ENCODE results near the gene RBM4B. TPM values are rescaled to one million over a fixed set of nuclear protein-coding genes. Genes with fewer than 3 reads are reported as not detected.

The RBM4B gene
- total and polyA plus RNA-seq, 2 of the 4 experiments (the other 2 are of a cell fraction): 23.1 to 26.7 TPM

GRCh38 chr11:66685276-66686099 lies 7.8 kb upstream of the RBM4B start:
- dilution Hi-C loops (cut with HindIII; ENCODE audit: low sequenced_read_pairs, unreplicated experiment): no loop called here
- CTCF ChIA-PET: no interaction called here
- no peak for ATAC-seq (ENCODE audit: low read depth)
- TF ChIP-seq NFE2L2 (IDR thresholded peaks at IDR 0.05; ENCODE audit: low read depth, low read length): no peak
- no peak for TF ChIP-seq BHLHE40 (IDR thresholded peaks at IDR 0.05; ENCODE audit: low read depth, low read length)
- no peak for TF ChIP-seq MAZ (IDR thresholded peaks at IDR 0.05; ENCODE audit: borderline replicate concordance, low read depth, low read length)
- no peak for TF ChIP-seq USF2 (IDR thresholded peaks at IDR 0.05; ENCODE audit: low read depth, low read length)
- no peak for TF ChIP-seq SMC3 (IDR thresholded peaks at IDR 0.05; ENCODE audit: low read depth, low read length)
- TF ChIP-seq CTCF (conservative IDR thresholded peaks at IDR 0.05; ENCODE audit: low read depth, low read length): no peak
- no peak for TF ChIP-seq MAFK (IDR thresholded peaks at IDR 0.05; ENCODE audit: low read depth, low read length)
- no peak for TF ChIP-seq MXI1 (IDR thresholded peaks at IDR 0.05; ENCODE audit: borderline replicate concordance, low read depth, low read length)
- no peak for TF ChIP-seq ELK1 (IDR thresholded peaks at IDR 0.05; ENCODE audit: borderline replicate concordance, low read depth, low read length)
- no peak for TF ChIP-seq POLR2A (IDR thresholded peaks at IDR 0.05; ENCODE audit: low read depth, low read length)
- TF ChIP-seq RAD21 (IDR thresholded peaks at IDR 0.05; ENCODE audit: low read length): no peak
- no peak for TF ChIP-seq FOS (IDR thresholded peaks at IDR 0.05; ENCODE audit: low read depth, low read length)
- TF ChIP-seq RFX5 (IDR thresholded peaks at IDR 0.05; ENCODE audit: low read depth, low read length): no peak
- no peak for TF ChIP-seq RCOR1 (IDR thresholded peaks at IDR 0.05; ENCODE audit: insufficient replicate concordance, low read length)
- TF ChIP-seq CHD1 (IDR thresholded peaks at IDR 0.05; ENCODE audit: low read depth, low read length): no peak

More at GRCh38 chr11:66685276-66686099, 7.8 kb upstream of the RBM4B start:
- Histone ChIP-seq H4K5ac (ENCODE audit: low read depth, low read length) (no peak overlapping the region), H3K27ac (ENCODE audit: insufficient read depth, low read length) (no peak overlapping the region), H2BK5ac (ENCODE audit: low read depth, low read length, poor library complexity, severe bottlenecking) (no peak overlapping the region), H3K27me3 (ENCODE audit: control insufficient read depth, insufficient read depth, low read length) (no peaks in the 10 kb centered on the region; the same call in 1 of the 2 replicates), H3K14ac (replicated peaks; ENCODE audit: low read depth, low read length) (no peak overlapping the region), H2BK15ac (ENCODE audit: low read depth, low read length) (no peak overlapping the region), H3K9ac (ENCODE audit: low read depth, low read length) (no peak overlapping the region), H3K23ac (ENCODE audit: low read depth, low read length) (no peak overlapping the region), H4K20me1 (ENCODE audit: insufficient read depth, low read length) (no peaks in the 10 kb centered on the region; the same call in 1 of the 2 replicates), H2AK5ac (ENCODE audit: low read depth, low read length) (no peak overlapping the region), H4K8ac (ENCODE audit: low read depth in 2 of 2, low read length in 2 of 2) (no peak overlapping the region), H3K18ac (ENCODE audit: low read depth, low read length) (no peak overlapping the region), H4K91ac (ENCODE audit: insufficient read depth, low read depth, low read length) (no peak overlapping the region), H3K9me1 (ENCODE audit: insufficient read depth, low read length) (no peaks in the 10 kb centered on the region), H2AFZ (replicated peaks; ENCODE audit: low read length, poor library complexity) (no peak overlapping the region), H2BK120ac (ENCODE audit: low read depth, low read length) (no peak overlapping the region), H3K56ac (ENCODE audit: extremely low read depth, insufficient read depth, low read length) (no peak overlapping the region), H3K4ac (ENCODE audit: low read depth, low read length) (no peak overlapping the region), H3K4me2 (ENCODE audit: low read depth, low read length) (no peak overlapping the region), H3K4me3 (ENCODE audit: insufficient read depth, low read depth, low read length) (no peak overlapping the region), H3K36me3 (ENCODE audit: control insufficient read depth, insufficient read depth, low read length) (0 out of 2 replicates have a peak, but pooled peaks cover 1% of the 10 kb centered on the region), H3K9me3 (ENCODE audit: control insufficient read depth, insufficient read depth, low read length) (no peaks in the 10 kb centered on the region), H2BK20ac (ENCODE audit: low read depth, low read length) (no peak overlapping the region), H3K4me1 (ENCODE audit: control insufficient read depth, insufficient read depth, low read length) (no peaks in the 10 kb centered on the region), H2AK9ac (replicated peaks; ENCODE audit: low read depth, low read length, poor library complexity) (peak overlapping the region; percentile 16), H3K79me1 (ENCODE audit: low read depth in 1 of 2, low read length in 2 of 2) (no peaks in the 10 kb centered on the region)
- in situ Hi-C loops (cut with MboI; ENCODE audit: low sequenced_read_pairs): loop anchor here (10.0 kb wide), 1 partner anchor 281 kb away; no protein-coding TSS in a partner anchor
- intact Hi-C loops (cut with micrococcal nuclease): no loop called here
- WGBS, 2 experiments (ENCODE audit: extremely low coverage in 2 of 2, insufficient read length in 1 of 2): 89% methylated on average over 14 of the region's 27 CpGs; no CpG with 5 or more reads in 1 of the 2 experiments
- POLR2A ChIA-PET (ENCODE audit: unreplicated experiment): no interaction called here
- DNase-seq: no peak
- no TSS peak for BruUV-seq (replicated peaks)
